Upper lobe of right lung (tissue), 1 donor: ENCODE results near the gene FHL5. TPM values are rescaled to one million over a fixed set of nuclear protein-coding genes. Genes with fewer than 3 reads are reported as not detected.

Experiments
- ATAC-seq: fragments of 200-7000 bp; cut with Tn5 transposase; one replicate; pipeline ENCODE4 v1.9.1; 2020; ENCODE audit warnings: mild to moderate bottlenecking, moderate library complexity
- DNase-seq: peaks from one replicate; pipeline ENCODE4 v3.0.0-alpha.2; 2020
- H3K27ac ChIP-seq: fragments of 200-600 bp; one replicate; pipeline ENCODE4 v1.8.0; 2022
- H3K27me3 ChIP-seq: fragments of 200-600 bp; one replicate; pipeline ENCODE4 v1.8.0; 2022; ENCODE audit warnings: mild to moderate bottlenecking
- H3K36me3 ChIP-seq: fragments of 200-600 bp; one replicate; pipeline ENCODE4 v1.8.0; 2022
- H3K4me1 ChIP-seq: fragments of 200-600 bp; one replicate; pipeline ENCODE4 v1.8.0; 2022
- H3K4me3 ChIP-seq: fragments of 200-600 bp; one replicate; pipeline ENCODE4 v1.8.0; 2022; ENCODE audit warnings: mild to moderate bottlenecking
- H3K9me3 ChIP-seq: fragments of 200-600 bp; one replicate; pipeline ENCODE4 v1.8.0; 2022
- intact Hi-C: fragments of 100-400 bp; cut with DNase I; formaldehyde crosslinking; loops from one replicate; pipeline ENCODE4 v1.11.0; 2022
- total RNA-seq: library from RNA; stranded (reverse); fragmentation: NEBNext Ultra II Directional; extraction: Animal tissue kit (Norgen Biotek cat#: 25700); gene quantifications from one replicate; pipeline ENCODE4 v1.2.1, GENCODE V29; 2021
- TF ChIP-seq, protein P1 (sequence below): fragments of 200-600 bp; IDR thresholded peaks from one replicate; pipeline ENCODE4 v1.8.0; 2022; ENCODE audit warnings: antibody characterized with exemption
- donor health status: DM: no; HTN: yes; CAD: no; lungs with severe emphysema.

Gene FHL5
- total RNA-seq, 1 donor from 2014 or later = 40.1 TPM

DNA sequence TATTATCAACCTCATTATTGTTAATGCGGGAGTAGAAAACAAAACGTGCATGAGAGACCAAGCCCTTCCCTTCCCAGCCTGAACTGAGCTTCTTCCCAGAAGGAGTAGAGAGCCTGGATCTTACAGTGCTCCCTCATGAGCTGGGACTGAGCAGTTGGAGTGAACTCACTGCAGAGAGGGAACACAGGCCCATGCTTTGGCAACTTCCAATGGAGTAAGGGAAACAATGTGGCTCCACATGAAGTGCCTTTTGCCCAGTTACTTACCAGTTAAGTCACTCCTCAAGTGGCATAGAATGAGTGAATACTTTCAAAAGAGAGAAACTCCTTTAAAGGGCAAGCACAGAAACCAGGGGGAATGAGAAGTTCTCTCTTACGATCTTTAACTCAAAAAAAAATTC, 12.4 kb downstream of the FHL5 start:
- peaks cover 9% of the 10 kb centered on the region for H3K9me3 ChIP-seq
- no peaks in the 10 kb centered on the region for H3K27me3 ChIP-seq
- H3K27ac ChIP-seq = no peak overlapping the region
- no peak overlapping the region for H3K4me3 ChIP-seq
- no peaks in the 10 kb centered on the region for H3K4me1 ChIP-seq
- DNase-seq = no peak
- ATAC-seq = no peak
- H3K36me3 ChIP-seq = no peaks in the 10 kb centered on the region
- intact Hi-C loops = no loop called here
- TF ChIP-seq, protein P1, sequence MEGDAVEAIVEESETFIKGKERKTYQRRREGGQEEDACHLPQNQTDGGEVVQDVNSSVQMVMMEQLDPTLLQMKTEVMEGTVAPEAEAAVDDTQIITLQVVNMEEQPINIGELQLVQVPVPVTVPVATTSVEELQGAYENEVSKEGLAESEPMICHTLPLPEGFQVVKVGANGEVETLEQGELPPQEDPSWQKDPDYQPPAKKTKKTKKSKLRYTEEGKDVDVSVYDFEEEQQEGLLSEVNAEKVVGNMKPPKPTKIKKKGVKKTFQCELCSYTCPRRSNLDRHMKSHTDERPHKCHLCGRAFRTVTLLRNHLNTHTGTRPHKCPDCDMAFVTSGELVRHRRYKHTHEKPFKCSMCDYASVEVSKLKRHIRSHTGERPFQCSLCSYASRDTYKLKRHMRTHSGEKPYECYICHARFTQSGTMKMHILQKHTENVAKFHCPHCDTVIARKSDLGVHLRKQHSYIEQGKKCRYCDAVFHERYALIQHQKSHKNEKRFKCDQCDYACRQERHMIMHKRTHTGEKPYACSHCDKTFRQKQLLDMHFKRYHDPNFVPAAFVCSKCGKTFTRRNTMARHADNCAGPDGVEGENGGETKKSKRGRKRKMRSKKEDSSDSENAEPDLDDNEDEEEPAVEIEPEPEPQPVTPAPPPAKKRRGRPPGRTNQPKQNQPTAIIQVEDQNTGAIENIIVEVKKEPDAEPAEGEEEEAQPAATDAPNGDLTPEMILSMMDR = no peak

DNA sequence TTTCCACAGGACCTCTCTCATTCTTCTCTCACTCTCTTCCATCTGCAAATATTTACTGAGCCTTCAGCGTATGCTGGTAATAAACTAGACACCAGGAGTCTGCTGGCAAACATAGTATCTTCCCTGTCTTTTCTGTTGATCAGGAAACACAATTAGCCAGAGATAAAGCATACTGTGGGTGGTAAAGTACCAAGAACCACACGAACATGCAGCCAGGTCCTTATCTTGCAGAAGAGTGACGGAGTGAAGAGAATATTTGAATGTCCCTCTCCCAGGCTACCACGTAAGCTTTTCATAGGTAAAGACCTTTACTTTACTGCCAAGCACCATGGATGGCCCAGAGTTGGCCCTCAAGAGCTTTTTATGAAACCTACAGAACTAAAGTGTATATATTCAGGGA, 13.3 kb downstream of the FHL5 start:
- H3K27ac ChIP-seq = no peak overlapping the region
- intact Hi-C loops = no loop called here
- no peak for ATAC-seq

DNA sequence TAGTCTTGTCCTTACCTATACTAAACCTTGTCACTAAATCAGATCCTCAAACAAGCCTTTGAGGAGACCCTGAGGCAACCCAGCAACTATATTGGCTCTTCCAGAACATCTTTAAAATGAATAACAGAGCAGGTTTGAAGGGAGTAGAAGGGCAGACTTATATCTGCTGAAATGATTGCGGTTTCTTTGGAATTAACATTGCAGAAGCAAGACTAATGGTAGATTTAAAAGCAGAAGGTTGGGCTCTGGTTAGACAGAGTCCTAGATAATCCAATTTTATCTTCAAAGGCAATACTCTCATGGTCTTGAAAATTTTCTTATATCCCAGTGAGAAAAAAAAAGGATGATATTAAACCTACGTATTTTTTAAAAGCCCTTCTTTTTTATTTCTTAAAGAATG, 19.1 kb downstream of the FHL5 start:
- H3K9me3 ChIP-seq = no peaks in the 10 kb centered on the region
- intact Hi-C loops = no loop called here
- DNase-seq = no peak
- TF ChIP-seq, protein P1 = no peak
- H3K4me1 ChIP-seq = no peaks in the 10 kb centered on the region
- ATAC-seq = no peak
- no peak overlapping the region for H3K4me3 ChIP-seq
- no peak overlapping the region for H3K27ac ChIP-seq
- H3K36me3 ChIP-seq = no peaks in the 10 kb centered on the region
- no peaks in the 10 kb centered on the region for H3K27me3 ChIP-seq

More for the DNA sequence above, 13.3 kb downstream of the FHL5 start:
- Histone ChIP-seq H3K4me1 (no peaks in the 10 kb centered on the region), H3K27me3 (no peaks in the 10 kb centered on the region), H3K4me3 (no peak overlapping the region), H3K36me3 (no peaks in the 10 kb centered on the region), H3K9me3 (peaks cover under 1% of the 10 kb centered on the region)
- TF ChIP-seq, protein P1 = no peak
- no peak for DNase-seq

DNA sequence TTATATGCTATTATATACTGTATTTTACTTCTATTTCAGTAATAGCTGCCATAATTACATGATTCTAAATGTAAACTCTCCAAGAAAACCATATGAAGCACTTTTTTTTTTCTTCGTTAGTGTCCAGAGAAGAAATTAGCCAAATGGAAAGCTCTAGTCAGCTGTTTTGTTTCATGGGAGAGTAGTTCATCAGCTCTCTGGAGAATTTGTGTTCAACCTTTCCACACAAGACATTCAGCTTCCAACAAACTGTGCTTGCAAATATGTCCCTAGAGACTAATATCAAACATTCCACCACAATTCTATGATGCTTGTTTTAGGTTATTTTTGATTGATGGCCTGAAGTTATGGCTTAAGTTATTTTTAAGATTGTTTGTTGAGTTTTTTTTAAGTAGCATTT, 19.5 kb downstream of the FHL5 start:
- H3K9me3 ChIP-seq = no peaks in the 10 kb centered on the region
- intact Hi-C loops = no loop called here
- H3K27me3 ChIP-seq = no peaks in the 10 kb centered on the region
- no peak for DNase-seq
- TF ChIP-seq, protein P1 = no peak
- no peaks in the 10 kb centered on the region for H3K36me3 ChIP-seq
- H3K4me3 ChIP-seq = no peak overlapping the region
- no peaks in the 10 kb centered on the region for H3K4me1 ChIP-seq
- H3K27ac ChIP-seq = no peak overlapping the region
- ATAC-seq = no peak

DNA sequence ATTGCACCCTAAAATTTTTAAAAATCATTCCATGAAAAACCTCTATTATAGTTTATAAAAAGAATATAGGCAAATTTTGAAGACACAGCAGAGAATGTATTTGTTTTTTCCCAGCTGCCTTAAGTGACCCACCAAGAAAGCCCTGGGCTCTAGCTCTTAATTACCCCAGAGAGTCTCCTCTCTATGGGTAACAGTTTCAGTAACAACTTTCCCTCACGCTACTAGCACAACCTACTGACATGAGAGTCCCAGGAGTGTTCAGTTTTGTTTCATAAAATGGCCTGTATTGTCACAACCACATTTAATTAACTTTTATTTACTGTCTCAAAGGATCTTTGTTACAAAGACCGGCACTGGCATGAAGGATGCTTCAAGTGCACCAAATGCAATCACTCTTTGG, 41.5 kb downstream of the FHL5 start:
- no peak for DNase-seq
- H3K27ac ChIP-seq = no peak overlapping the region

More for the DNA sequence above, 41.5 kb downstream of the FHL5 start:
- Histone ChIP-seq H3K9me3 (no peaks in the 10 kb centered on the region), H3K4me3 (no peak overlapping the region), H3K36me3 (no peaks in the 10 kb centered on the region), H3K27me3 (no peaks in the 10 kb centered on the region), H3K4me1 (no peaks in the 10 kb centered on the region)
- TF ChIP-seq, protein P1 = no peak
- ATAC-seq = no peak
- intact Hi-C loops = no loop called here
